Endothelial cell of umbilical vein (primary cell): ENCODE measurements around the gene CCDC3. TPM values are rescaled to one million over a fixed set of nuclear protein-coding genes. Genes with fewer than 3 reads are reported as not detected.

Experiments
- BruUV-seq: library from RNA; stranded (reverse); fragments of 400-500 nt; replicated peaks from 2 replicates; lab custom pipeline; 2021; lab: Mats Ljungman, UMichigan
- CTCF ChIA-PET: fragments of 300-600, 350-600 bp; sonication (Branson Sonifier 250); formaldehyde crosslinking; loops from one replicate; lab custom pipeline; 2021; ENCODE audit warnings: antibody characterized with exemption, inconsistent platforms; lab: Charles Lee
- POLR2A ChIA-PET: fragments of 300-600, 350-600 bp; sonication (Branson Sonifier 250); formaldehyde crosslinking; loops from one replicate; lab custom pipeline; 2021; ENCODE audit warnings: antibody characterized with exemption, inconsistent platforms; lab: Charles Lee
- DNase-seq: peaks from one replicate; pipeline ENCODE4 v3.0.0-alpha.2; 2011; ENCODE audit warnings: low read depth, low spot score
- FAIRE-seq: peaks from 2 replicates; lab custom pipeline; 2011; peaks lifted over from hg19 to GRCh38; lab: Jason Lieb, UNC
- H2AFZ ChIP-seq: 2 replicates; pipeline ENCODE4 v1.6.0; 2012; ENCODE audit warnings: low read depth, low read length, control low read depth, inconsistent platforms
- H3K27ac ChIP-seq: 2 replicates; pipeline ENCODE4 v1.5.1; 2011; ENCODE audit warnings: low read depth, mild to moderate bottlenecking, control low read depth, low read length, moderate library complexity; ENCODE audit not compliant: insufficient read depth
- H3K27me3 ChIP-seq, 2 experiments: 2 replicates each; pipeline versions ENCODE4 v1.6.0 to v1.6.1; 2011; ENCODE audit warnings: low read length in 2 of 2, mixed read lengths in 1 of 2; ENCODE audit not compliant: control insufficient read depth in 2 of 2, insufficient read depth in 2 of 2
- H3K36me3 ChIP-seq, 2 experiments: 2 replicates in 1 of 2; 3 replicates in 1 of 2; pipeline ENCODE4 v1.5.1; 2011; ENCODE audit warnings: low read length in 2 of 2, mild to moderate bottlenecking in 1 of 2, moderate library complexity in 1 of 2; ENCODE audit not compliant: control insufficient read depth in 2 of 2, insufficient read depth in 2 of 2; ENCODE audit errors: extremely low read depth in 1 of 2
- H3K4me1 ChIP-seq: 3 replicates; pipeline ENCODE4 v1.5.1; 2011; ENCODE audit warnings: mild to moderate bottlenecking, low read length; ENCODE audit not compliant: control insufficient read depth, insufficient read depth; ENCODE audit errors: extremely low read depth
- H3K4me2 ChIP-seq: 2 replicates; pipeline ENCODE4 v1.6.1; 2011; ENCODE audit warnings: low read length, control low read depth, mixed read lengths; ENCODE audit not compliant: insufficient read depth
- H3K4me3 ChIP-seq, 3 experiments: fragments of 200-600 bp in 1 of 3; sonication (generic), shearing (Covaris generic) in 1 of 3; replicated peaks in 1 of 3; 2 replicates each; pipeline ENCODE4 v1.5.1; 2011 to 2016; ENCODE audit warnings: control low read depth in 3 of 3, low read length in 3 of 3, mild to moderate bottlenecking in 2 of 3, inconsistent platforms in 1 of 3, low read depth in 1 of 3, moderate library complexity in 1 of 3; ENCODE audit not compliant: insufficient read depth in 1 of 3
- H3K79me2 ChIP-seq: 2 replicates; pipeline ENCODE4 v1.6.0; 2012; ENCODE audit warnings: low read length, inconsistent platforms; ENCODE audit not compliant: control insufficient read depth, insufficient read depth
- H3K9ac ChIP-seq: replicated peaks from 2 replicates; pipeline ENCODE3; 2011; ENCODE audit warnings: low read length, control low read depth; ENCODE audit not compliant: insufficient read depth; ENCODE audit errors: extremely low read depth
- H3K9me1 ChIP-seq: replicated peaks from 3 replicates; pipeline ENCODE4 v1.6.0; 2011; ENCODE audit warnings: mild to moderate bottlenecking, low read length; ENCODE audit not compliant: control insufficient read depth, insufficient read depth; ENCODE audit errors: extremely low read depth
- H3K9me3 ChIP-seq: replicated peaks from 2 replicates; pipeline ENCODE4 v1.5.1; 2012; ENCODE audit warnings: low read length, inconsistent platforms; ENCODE audit not compliant: control insufficient read depth, insufficient read depth
- H4K20me1 ChIP-seq: replicated peaks from 2 replicates; pipeline ENCODE3; 2011; ENCODE audit warnings: mild to moderate bottlenecking, low read length; ENCODE audit not compliant: control insufficient read depth, insufficient read depth; ENCODE audit errors: extremely low read depth
- CTCF ChIP-seq, 2 donors: IDR thresholded peaks; 1 replicate in 1 of 2; 2 replicates in 1 of 2; pipeline ENCODE4 v1.5.1; 2011; ENCODE audit warnings: low read length in 2 of 2, mild to moderate bottlenecking in 2 of 2, moderate library complexity in 2 of 2, control low read depth in 1 of 2, inconsistent platforms in 1 of 2, low read depth in 1 of 2; ENCODE audit not compliant: insufficient read depth in 1 of 2; ENCODE audit errors: extremely low read depth in 1 of 2
- EZH2 ChIP-seq: IDR thresholded peaks from 2 replicates; pipeline ENCODE4 v1.6.1; 2012; ENCODE audit warnings: borderline replicate concordance, low read depth, mild to moderate bottlenecking, moderate library complexity, low read length, inconsistent platforms; ENCODE audit not compliant: severe bottlenecking
- FOS ChIP-seq: IDR thresholded peaks from 2 replicates; pipeline ENCODE4 v1.6.1; 2011; ENCODE audit warnings: mild to moderate bottlenecking, low read length, moderate library complexity, borderline replicate concordance; ENCODE audit not compliant: insufficient read depth
- GATA2 ChIP-seq: IDR thresholded peaks from 2 replicates; pipeline ENCODE4 v1.7.0; 2011; ENCODE audit warnings: low read depth, mild to moderate bottlenecking, moderate library complexity, mixed read lengths, low read length; ENCODE audit not compliant: insufficient read length, insufficient read depth
- JUN ChIP-seq: IDR thresholded peaks from 2 replicates; pipeline ENCODE4 v1.6.1; 2011; ENCODE audit warnings: borderline replicate concordance, low read depth; ENCODE audit not compliant: insufficient read length, insufficient read depth
- MAX ChIP-seq: IDR thresholded peaks from 2 replicates; pipeline ENCODE4 v1.6.1; 2011; ENCODE audit not compliant: insufficient read depth, insufficient read length
- MYC ChIP-seq: IDR thresholded peaks from one replicate; pipeline ENCODE4 v1.6.1; 2011; ENCODE audit warnings: mild to moderate bottlenecking, low read depth, low read length
- POLR2A ChIP-seq: IDR thresholded peaks from 2 replicates; pipeline ENCODE4 v1.6.1; 2012; ENCODE audit warnings: low read depth, mild to moderate bottlenecking, control low read depth, low read length
- POLR2AphosphoS5 ChIP-seq: IDR thresholded peaks from 2 replicates; pipeline ENCODE4 v1.6.1; 2012; ENCODE audit warnings: low read depth, mild to moderate bottlenecking, control low read depth, low read length, moderate library complexity; ENCODE audit not compliant: insufficient read depth
- dilution Hi-C: fragments of 300-500 bp; cut with MboI; formaldehyde crosslinking; loops from one replicate; pipeline ENCODE4 v1.15.0; 2019; ENCODE audit warnings: low sequenced_read_pairs; ENCODE audit not compliant: extremely low pct_ligation_motif_present
- intact Hi-C: fragments of 100-400 bp; cut with micrococcal nuclease; formaldehyde crosslinking; loops from one replicate; pipeline ENCODE4 v1.10.0; 2022
- polyA plus RNA-seq, 4 experiments: library from polyadenylated mRNA; depleted of rRNA in 3 of 4; stranded (reverse) in 3 of 4; unstranded in 1 of 4; fragments of >200 nt; gene quantifications; 2 replicates each; pipeline versions ENCODE4 v1.2.1 to v1.2.3, GENCODE V29; 2011 to 2012; ENCODE audit warnings: missing spikeins in 1 of 4
- total RNA-seq: library from RNA; stranded (reverse); gene quantifications from 2 replicates; pipeline ENCODE4 v1.2.3, GENCODE V29; 2021

The CCDC3 gene
- total and polyA plus RNA-seq, 2 donors (not counting 3 experiments of a cell fraction or from before 2014, with no cell fraction given): 0.90 to 1.4 TPM

- Histone ChIP-seq H3K9me1 (no peaks in the 10 kb centered on the region), H3K4me2 (no peak overlapping the region), H3K36me3 (no peaks in the 10 kb centered on the region), H3K79me2 (no peaks in the 10 kb centered on the region), H2AFZ (no peak overlapping the region), H3K9ac (no peak overlapping the region), H3K9me3 (no peaks in the 10 kb centered on the region), H3K4me3 (no peak overlapping the region), H3K27ac (no peak overlapping the region), H3K4me1 (no peaks in the 10 kb centered on the region), H3K27me3 (peaks cover 0 to 4% of the 10 kb centered on the region in 2 experiments), H4K20me1 (no peaks in the 10 kb centered on the region)
- intact Hi-C loops: no loop called here
- POLR2A ChIA-PET: no interaction called here
- dilution Hi-C loops: no loop called here
- BruUV-seq: no TSS peak
- no peak for FAIRE-seq
- no peak for DNase-seq
- CTCF ChIA-PET: no interaction called here
- TF ChIP-seq MYC: no peak
- no peak for TF ChIP-seq FOS
- TF ChIP-seq JUN: no peak
- TF ChIP-seq MAX: no peak
- no peak for TF ChIP-seq POLR2A
- no peak for TF ChIP-seq EZH2
- TF ChIP-seq GATA2: no peak
- no peak for TF ChIP-seq POLR2AphosphoS5
- no peak for TF ChIP-seq CTCF (IDR thresholded peaks at IDR 0.05; ENCODE audit: extremely low read depth in 1 of 2, insufficient read depth in 1 of 2, low read depth in 1 of 2, low read length in 2 of 2)
These were observed 89.7 kb downstream of the CCDC3 start for GRCh38 chr10:12911795-12912194.
